Smooth muscle cell (in vitro differentiated cells): ENCODE results near the gene CLTA. TPM values are rescaled to one million over a fixed set of nuclear protein-coding genes. Genes with fewer than 3 reads are reported as not detected.

Source experiments
- DNase-seq: peaks from one replicate; lab custom pipeline; 2025; ENCODE audit not compliant: unreplicated experiment; lab: John Stamatoyannopoulos, UW
- H2AFZ ChIP-seq: fragments of 200-600 bp; sonication (generic); 2 replicates; pipeline ENCODE4 v1.6.0; 2016; ENCODE audit warnings: antibody characterized with exemption, low read depth, mild to moderate bottlenecking
- H3F3A ChIP-seq: fragments of 200-600 bp; sonication (generic); 2 replicates; pipeline ENCODE4 v1.6.0; 2017; ENCODE audit warnings: antibody characterized with exemption, low read depth
- H3K27ac ChIP-seq: fragments of 200-600 bp; sonication (generic); 2 replicates; pipeline ENCODE4 v1.5.1; 2016; ENCODE audit warnings: low read depth, mild to moderate bottlenecking
- H3K27me3 ChIP-seq: fragments of 200-600 bp; sonication (generic); 2 replicates; pipeline ENCODE4 v1.6.1; 2016; ENCODE audit warnings: low read depth, mild to moderate bottlenecking
- H3K36me3 ChIP-seq: fragments of 200-600 bp; sonication (generic); 2 replicates; pipeline ENCODE4 v1.5.1; 2016; ENCODE audit warnings: low read depth
- H3K4me1 ChIP-seq: fragments of 200-600 bp; sonication (generic); 2 replicates; pipeline ENCODE4 v1.5.1; 2016; ENCODE audit warnings: low read depth
- H3K4me2 ChIP-seq: fragments of 200-600 bp; sonication (generic); 2 replicates; pipeline ENCODE4 v1.6.0; 2016; ENCODE audit warnings: mild to moderate bottlenecking
- H3K4me3 ChIP-seq: fragments of 200-600 bp; sonication (generic); 2 replicates; pipeline ENCODE4 v1.5.1; 2016; ENCODE audit warnings: mild to moderate bottlenecking
- H3K79me2 ChIP-seq: fragments of 200-600 bp; sonication (generic); 2 replicates; pipeline ENCODE4 v1.6.0; 2016; ENCODE audit warnings: low read depth, mild to moderate bottlenecking
- H3K9ac ChIP-seq: fragments of 200-600 bp; sonication (generic); 2 replicates; pipeline ENCODE4 v1.6.0; 2016; ENCODE audit warnings: low read depth
- H3K9me3 ChIP-seq: fragments of 200-600 bp; sonication (generic); replicated peaks from 2 replicates; pipeline ENCODE4 v1.5.1; 2016; ENCODE audit warnings: low read depth
- H4K20me1 ChIP-seq: fragments of 200-600 bp; sonication (generic); 2 replicates; pipeline ENCODE4 v1.6.0; 2016; ENCODE audit warnings: low read depth
- WGBS: methylation state at CpG from one replicate; pipeline ENCODE4 v1.1.7; 2016; ENCODE audit warnings: low lambda C conversion rate; 5-methylcytosine and 5-hydroxymethylcytosine counted together
- polyA plus RNA-seq: library from polyadenylated mRNA; unstranded; fragments of >200 nt; fragmentation: Nextera tagmentation; extraction: Ambion mirVana; gene quantifications from 2 replicates; pipeline ENCODE4 v1.2.1, GENCODE V29; 2016
- total RNA-seq: library from RNA; depleted of rRNA; stranded (reverse); fragments of >200 nt; gene quantifications from 2 replicates; pipeline ENCODE4 v1.2.3, GENCODE V29; 2014
- TF ChIP-seq, protein P1 (sequence below): fragments of 200-600 bp; sonication (generic); IDR thresholded peaks from 2 replicates; pipeline ENCODE4 v1.5.1; 2017; ENCODE audit warnings: borderline replicate concordance, mild to moderate bottlenecking, antibody characterized with exemption; ENCODE audit not compliant: insufficient read depth, poor library complexity, severe bottlenecking

The CLTA gene
- total and polyA plus RNA-seq, 2 experiments from 2014 or later: 206 to 226 TPM

DNA sequence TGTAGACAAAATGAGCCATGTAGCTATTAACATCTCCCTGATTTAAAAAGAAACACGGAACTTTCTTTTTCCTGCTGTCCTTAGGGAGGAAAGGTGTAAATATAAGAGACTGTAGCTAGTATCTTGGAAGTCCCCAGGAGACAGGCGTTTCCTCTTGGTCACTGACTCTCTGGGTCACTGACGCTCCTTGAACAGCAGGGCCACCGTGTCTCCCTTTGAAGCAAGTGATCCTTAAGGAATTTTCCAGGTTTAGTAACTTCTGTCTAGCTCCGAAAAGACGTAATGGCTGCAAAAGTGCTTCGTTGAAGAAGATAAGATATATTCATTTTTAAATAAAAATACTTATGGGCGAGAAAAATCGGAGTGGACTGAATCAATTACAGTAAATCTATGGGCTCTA, 745 bp upstream of the CLTA start:
- Histone ChIP-seq H3K4me3 (peak overlapping the region; percentile 98), H3K27me3 (no peaks in the 10 kb centered on the region), H3K9me3 (no peaks in the 10 kb centered on the region), H3K4me2 (peak overlapping the region; percentile 100), H4K20me1 (peaks cover 42% of the 10 kb centered on the region), H3F3A (peaks cover 4% of the 10 kb centered on the region), H3K36me3 (no peaks in the 10 kb centered on the region), H3K9ac (peak overlapping the region; percentile 97), H3K27ac (peak overlapping the region; percentile 93), H3K4me1 (peaks cover 25% of the 10 kb centered on the region), H2AFZ (peak overlapping the region; percentile 82), H3K79me2 (peaks cover 42% of the 10 kb centered on the region)
- TF ChIP-seq, protein P1, sequence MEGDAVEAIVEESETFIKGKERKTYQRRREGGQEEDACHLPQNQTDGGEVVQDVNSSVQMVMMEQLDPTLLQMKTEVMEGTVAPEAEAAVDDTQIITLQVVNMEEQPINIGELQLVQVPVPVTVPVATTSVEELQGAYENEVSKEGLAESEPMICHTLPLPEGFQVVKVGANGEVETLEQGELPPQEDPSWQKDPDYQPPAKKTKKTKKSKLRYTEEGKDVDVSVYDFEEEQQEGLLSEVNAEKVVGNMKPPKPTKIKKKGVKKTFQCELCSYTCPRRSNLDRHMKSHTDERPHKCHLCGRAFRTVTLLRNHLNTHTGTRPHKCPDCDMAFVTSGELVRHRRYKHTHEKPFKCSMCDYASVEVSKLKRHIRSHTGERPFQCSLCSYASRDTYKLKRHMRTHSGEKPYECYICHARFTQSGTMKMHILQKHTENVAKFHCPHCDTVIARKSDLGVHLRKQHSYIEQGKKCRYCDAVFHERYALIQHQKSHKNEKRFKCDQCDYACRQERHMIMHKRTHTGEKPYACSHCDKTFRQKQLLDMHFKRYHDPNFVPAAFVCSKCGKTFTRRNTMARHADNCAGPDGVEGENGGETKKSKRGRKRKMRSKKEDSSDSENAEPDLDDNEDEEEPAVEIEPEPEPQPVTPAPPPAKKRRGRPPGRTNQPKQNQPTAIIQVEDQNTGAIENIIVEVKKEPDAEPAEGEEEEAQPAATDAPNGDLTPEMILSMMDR: no peak
- DNase-seq: no peak
- WGBS: 19% methylated on average over 9 of the region's 9 CpGs

DNA sequence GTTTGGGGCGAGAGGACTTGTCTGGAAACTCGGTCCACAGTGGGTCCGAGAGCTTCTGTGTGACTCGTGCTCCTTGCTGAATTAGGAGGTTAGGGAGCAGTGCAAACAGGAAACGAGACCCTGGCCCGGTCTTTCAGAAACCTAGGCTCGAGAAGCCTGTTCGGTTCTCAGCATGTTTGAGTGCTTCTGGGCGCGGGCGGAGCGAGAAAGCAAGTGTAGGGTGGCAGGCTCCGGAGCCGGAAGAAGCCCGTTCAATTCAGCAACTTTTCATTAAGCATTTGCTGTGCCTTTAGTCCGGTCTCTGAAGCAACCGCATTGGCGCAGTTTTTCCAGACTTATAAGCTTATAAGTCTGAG, 547 bp downstream of the CLTA start:
- H3K4me2 ChIP-seq: peak overlapping the region; percentile 100
- peak overlapping the region; percentile 97 for H3K9ac ChIP-seq
- peak overlapping the region; percentile 44 for H2AFZ ChIP-seq
- H3K36me3 ChIP-seq: no peaks in the 10 kb centered on the region
- under 1% methylated on average over 18 of the region's 18 CpGs for WGBS
- H3F3A ChIP-seq: peaks cover 4% of the 10 kb centered on the region
- TF ChIP-seq, protein P1: no peak
- H3K27me3 ChIP-seq: no peaks in the 10 kb centered on the region
- peaks cover 55% of the 10 kb centered on the region for H3K79me2 ChIP-seq
- H3K4me3 ChIP-seq: peak overlapping the region; percentile 98
- H3K4me1 ChIP-seq: peaks cover 25% of the 10 kb centered on the region
- H3K9me3 ChIP-seq: no peaks in the 10 kb centered on the region
- peaks cover 55% of the 10 kb centered on the region for H4K20me1 ChIP-seq
- no peak for DNase-seq
- H3K27ac ChIP-seq: peak overlapping the region; percentile 93

DNA sequence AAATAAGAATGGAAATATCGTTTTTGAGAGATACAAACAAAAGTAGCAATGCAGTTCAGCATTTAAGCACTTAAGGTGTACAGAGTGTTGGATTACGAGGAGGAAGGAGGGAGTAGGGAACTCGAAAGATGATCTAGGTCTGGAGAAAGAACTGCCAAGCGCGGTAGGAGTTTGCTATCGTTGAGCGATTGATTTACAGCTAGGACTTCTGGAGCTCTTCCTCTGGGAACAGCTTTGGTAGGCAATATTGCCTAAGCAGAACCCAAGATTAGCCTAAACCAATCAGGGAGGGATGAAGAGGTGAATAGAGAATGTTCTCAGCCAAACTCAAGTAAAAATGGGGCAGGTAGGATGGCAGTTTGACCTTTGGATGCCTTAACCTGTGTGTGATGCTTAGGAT, 965 bp downstream of the CLTA start:
- WGBS: 3% methylated on average over 7 of the region's 7 CpGs
- H4K20me1 ChIP-seq: peaks cover 59% of the 10 kb centered on the region
- no peak overlapping the region for H2AFZ ChIP-seq

DNA sequence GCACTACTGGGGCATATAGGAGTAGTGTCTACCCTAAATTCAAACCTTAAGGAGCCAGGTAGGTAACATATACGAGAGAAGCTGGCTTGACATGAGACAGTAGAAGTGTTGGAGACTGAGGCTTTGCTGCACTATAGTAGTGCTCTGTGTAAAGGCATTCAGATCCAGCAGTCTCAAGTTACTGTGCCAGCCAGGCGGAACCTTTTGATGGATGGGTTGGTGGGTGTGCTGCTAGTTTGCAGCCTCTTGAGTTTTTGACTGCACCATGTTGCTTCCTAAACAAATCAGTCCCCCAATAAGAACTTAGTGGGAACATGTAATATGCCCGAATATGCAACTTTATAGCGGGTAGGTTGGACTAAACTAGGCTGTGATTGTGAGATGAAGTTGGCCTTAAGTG, 1.5 kb downstream of the CLTA start:
- Histone ChIP-seq H3K27me3 (no peaks in the 10 kb centered on the region), H3K4me2 (peak overlapping the region; percentile 100), H3K79me2 (peaks cover 65% of the 10 kb centered on the region), H3K36me3 (no peaks in the 10 kb centered on the region), H3K9me3 (no peaks in the 10 kb centered on the region), H3K4me3 (peak overlapping the region; percentile 98), H3K9ac (peak overlapping the region; percentile 97), H4K20me1 (peaks cover 64% of the 10 kb centered on the region), H3K4me1 (peaks cover 25% of the 10 kb centered on the region), H3K27ac (peak overlapping the region; percentile 93), H2AFZ (no peak overlapping the region), H3F3A (peaks cover 4% of the 10 kb centered on the region)
- TF ChIP-seq, protein P1: no peak
- no peak for DNase-seq
- 69% methylated on average over 4 of the region's 4 CpGs for WGBS

More for the DNA sequence above, 965 bp downstream of the CLTA start:
- peaks cover 59% of the 10 kb centered on the region for H3K79me2 ChIP-seq
- H3K36me3 ChIP-seq: no peaks in the 10 kb centered on the region
- DNase-seq: no peak
- H3K9ac ChIP-seq: peak overlapping the region; percentile 97
- H3K4me3 ChIP-seq: peak overlapping the region; percentile 98
- H3K9me3 ChIP-seq: no peaks in the 10 kb centered on the region
- H3K4me2 ChIP-seq: peak overlapping the region; percentile 100
- peak overlapping the region; percentile 93 for H3K27ac ChIP-seq
- peaks cover 25% of the 10 kb centered on the region for H3K4me1 ChIP-seq
- peaks cover 4% of the 10 kb centered on the region for H3F3A ChIP-seq
- TF ChIP-seq, protein P1: no peak
- no peaks in the 10 kb centered on the region for H3K27me3 ChIP-seq
